ENCODE measurements around the gene KDM4B. TPM values are rescaled to one million over a fixed set of nuclear protein-coding genes. Genes with fewer than 3 reads are reported as not detected.

The KDM4B gene
- total RNA-seq, 1 experiment from 2014 or later: 43.7 TPM

GRCh38 chr19:5016781-5017180 lies 47.9 kb downstream of the KDM4B start:
- no peak overlapping the region for H2AFZ ChIP-seq (ENCODE audit: low read length)
- no peaks in the 10 kb centered on the region for H3K4me1 ChIP-seq (ENCODE audit: insufficient read depth, low read length)
- WGBS (ENCODE audit: extremely low coverage, insufficient read length, low lambda C conversion rate): no CpG with 5 or more reads among the region's 14 CpGs
- H4K5ac ChIP-seq (ENCODE audit: insufficient read length, low read depth, low read length): no peak overlapping the region
- H3K14ac ChIP-seq (ENCODE audit: insufficient read depth, low read length): no peak overlapping the region
- no peak overlapping the region for H2AK5ac ChIP-seq (ENCODE audit: insufficient read length, low read length)
- no peaks in the 10 kb centered on the region for H3K4me1 Mint-ChIP-seq
- peaks cover 0 to 2% of the 10 kb centered on the region in 2 experiments; a peak in 1 of 5 replicates for H3K9me3 Mint-ChIP-seq
- H3K79me1 ChIP-seq (ENCODE audit: insufficient read depth, low read depth, low read length, poor library complexity, severe bottlenecking): peaks cover 5% of the 10 kb centered on the region
- H3K4me2 ChIP-seq (ENCODE audit: insufficient read depth, insufficient read length, low read length): no peak overlapping the region
- H4K8ac ChIP-seq (replicated peaks; ENCODE audit: insufficient read length, low read depth, low read length): no peak overlapping the region
- no peaks in the 10 kb centered on the region for H3K27me3 ChIP-seq (ENCODE audit: insufficient read depth, low read length)
- peaks cover 3% of the 10 kb centered on the region; the same call in 1 of the 2 replicates for H3K79me2 ChIP-seq (ENCODE audit: insufficient read depth, low read length)
- H3K9ac ChIP-seq (ENCODE audit: extremely low read depth, insufficient read length, low read length): no peak overlapping the region
- H3K23ac ChIP-seq (ENCODE audit: insufficient read length, low read depth, low read length): no peak overlapping the region
- no peak overlapping the region for H3K18ac ChIP-seq (ENCODE audit: insufficient read length, low read depth, low read length)
- H4K20me1 ChIP-seq (ENCODE audit: control insufficient read depth, insufficient read depth, insufficient read length): peaks cover 2% of the 10 kb centered on the region
- H3K4me3 Mint-ChIP-seq: no peak overlapping the region
- no peak overlapping the region for H4K91ac ChIP-seq (ENCODE audit: insufficient read length, low read depth, low read length)
- no peak overlapping the region for H2BK12ac ChIP-seq (ENCODE audit: insufficient read length, low read depth, low read length)
- no peak overlapping the region for H2BK120ac ChIP-seq (ENCODE audit: low read depth, low read length, poor library complexity, severe bottlenecking)
- H3K56ac ChIP-seq (ENCODE audit: insufficient read length, low read depth, low read length): no peak overlapping the region
- no peaks in the 10 kb centered on the region for H3K23me2 ChIP-seq (ENCODE audit: insufficient read length, low read depth, low read length, poor library complexity, severe bottlenecking)
- H3K36me3 Mint-ChIP-seq (ENCODE audit: insufficient read depth in 1 of 3, low read depth in 3 of 3): peaks cover 3 to 9% (median 5%) of the 10 kb centered on the region in 3 experiments; a peak in 5 of 7 replicates
- DNase-seq: no peak
- H3K27ac Mint-ChIP-seq: no peak overlapping the region; a peak in 1 of 7 replicates
- H2BK5ac ChIP-seq (ENCODE audit: insufficient read length, low read length): no peak overlapping the region
- H3K27me3 Mint-ChIP-seq (ENCODE audit: low read depth): no peaks in the 10 kb centered on the region
- H2BK20ac ChIP-seq (ENCODE audit: low read depth, low read length, poor library complexity, severe bottlenecking): no peak overlapping the region
- H3K4ac ChIP-seq (ENCODE audit: low read depth, low read length): no peak overlapping the region
- no peaks in the 10 kb centered on the region for H3K9me3 ChIP-seq (ENCODE audit: control insufficient read depth, low read depth, low read length)
- no peak overlapping the region for H3T11ph ChIP-seq (ENCODE audit: low read length)
- no peak overlapping the region for H3K27ac ChIP-seq (ENCODE audit: insufficient read length, low read depth, low read length)
- no peak for TF ChIP-seq CTCF (conservative IDR thresholded peaks at IDR 0.05)
- H2BK15ac ChIP-seq (ENCODE audit: low read depth, low read length): no peak overlapping the region
